IPS-NIHi11 (cell line): ENCODE measurements around the gene HDAC7.
A peak's percentile ranks its signal among the peaks of the same experiment; 100 is the strongest.

Experiments
- DNase-seq: peaks from one replicate; pipeline ENCODE4 v3.0.0; 2012; ENCODE audit warnings: mixed read lengths, low spot score

Gene HDAC7

GRCh38 chr12:47758834-47759690 lies 60.6 kb downstream of the HDAC7 start, which contains the start of gene RAPGEF3:
RAPGEF3 (minus strand) TSS chr12:47758880; CDS start chr12:47758556, 324 bp downstream.
- DNase-seq: peak; percentile 92

DNA sequence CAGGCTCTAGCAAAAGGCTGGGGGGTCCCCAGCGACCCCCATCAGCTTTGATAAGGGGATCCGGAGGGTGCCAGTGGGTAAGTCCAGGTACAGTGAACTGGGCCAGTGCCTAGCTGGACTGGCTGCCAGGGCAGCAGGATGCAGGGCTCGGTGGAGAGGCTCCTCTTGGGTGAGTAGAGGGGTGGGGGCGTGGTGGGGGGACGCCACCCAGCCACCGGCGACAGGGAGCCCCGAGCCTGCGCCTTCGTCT lies 61.2 kb downstream of the HDAC7 start:
- DNase-seq: no peak

DNA sequence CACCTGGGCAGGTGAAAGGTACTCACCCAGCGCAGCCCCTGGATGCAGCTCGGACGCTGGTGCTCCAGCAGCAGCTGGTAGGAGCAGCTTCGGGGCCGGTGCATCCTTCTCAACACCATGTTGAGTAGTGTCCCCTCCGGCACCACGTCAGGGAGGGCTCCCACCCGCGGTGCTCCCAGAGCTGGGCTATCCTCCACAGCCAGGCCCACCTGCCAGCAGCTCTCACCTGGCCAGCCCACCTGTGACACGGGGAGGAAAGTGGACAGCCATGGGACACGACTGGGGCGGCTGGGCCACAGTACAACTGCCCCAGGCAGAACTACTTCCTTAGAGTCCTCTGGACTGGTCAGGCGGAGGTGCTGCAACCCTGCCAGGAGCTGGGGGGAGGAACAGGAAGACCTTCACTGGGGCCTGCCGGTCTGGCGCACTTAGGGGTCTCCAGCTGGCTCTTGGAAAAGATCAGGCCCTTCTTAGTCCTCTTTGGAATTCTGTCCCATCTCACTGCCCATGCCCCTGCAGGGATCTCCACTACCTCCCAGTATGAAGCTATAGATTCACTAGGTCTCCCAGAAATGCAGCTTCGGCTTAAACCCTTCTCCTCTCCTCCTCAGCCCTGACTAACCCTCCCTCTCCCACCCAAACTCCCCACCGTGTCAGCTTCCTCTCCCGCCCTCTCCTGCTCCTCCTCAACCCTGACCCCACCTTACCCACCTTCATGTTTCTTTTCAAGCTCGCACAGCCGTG lies 61.7 kb downstream of the HDAC7 start:
- DNase-seq: peak; percentile 52

DNA sequence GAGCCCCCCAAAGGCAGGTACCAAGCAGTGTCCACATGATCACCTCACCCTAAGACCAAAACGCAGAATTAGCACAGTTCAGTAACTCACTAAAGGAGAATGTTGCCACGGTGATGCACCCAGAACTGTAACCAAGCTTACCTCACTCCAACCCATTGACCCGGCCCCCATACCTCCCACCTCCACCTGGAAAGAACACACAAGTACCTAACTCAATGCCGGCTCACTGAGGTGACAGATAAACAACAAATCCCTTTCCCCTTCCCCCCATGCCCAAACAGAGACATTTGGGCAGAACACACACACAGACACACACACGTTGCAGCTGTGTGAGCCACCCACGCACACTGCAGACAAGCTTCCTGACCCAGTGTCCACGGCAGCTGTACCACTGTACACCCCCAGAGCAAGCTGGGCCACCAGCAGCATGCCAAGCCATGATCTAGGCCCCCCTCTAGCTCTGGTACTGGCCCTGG lies 62.3 kb downstream of the HDAC7 start:
- no peak for DNase-seq

GRCh38 chr12:47755655-47756562 lies 63.8 kb downstream of the HDAC7 start:
- DNase-seq: no peak

GRCh38 chr12:47754881-47755280 lies 64.8 kb downstream of the HDAC7 start:
- no peak for DNase-seq

- no peak for DNase-seq
Observed at GRCh38 chr12:47754126-47754525, 65.6 kb downstream of the HDAC7 start.

DNA sequence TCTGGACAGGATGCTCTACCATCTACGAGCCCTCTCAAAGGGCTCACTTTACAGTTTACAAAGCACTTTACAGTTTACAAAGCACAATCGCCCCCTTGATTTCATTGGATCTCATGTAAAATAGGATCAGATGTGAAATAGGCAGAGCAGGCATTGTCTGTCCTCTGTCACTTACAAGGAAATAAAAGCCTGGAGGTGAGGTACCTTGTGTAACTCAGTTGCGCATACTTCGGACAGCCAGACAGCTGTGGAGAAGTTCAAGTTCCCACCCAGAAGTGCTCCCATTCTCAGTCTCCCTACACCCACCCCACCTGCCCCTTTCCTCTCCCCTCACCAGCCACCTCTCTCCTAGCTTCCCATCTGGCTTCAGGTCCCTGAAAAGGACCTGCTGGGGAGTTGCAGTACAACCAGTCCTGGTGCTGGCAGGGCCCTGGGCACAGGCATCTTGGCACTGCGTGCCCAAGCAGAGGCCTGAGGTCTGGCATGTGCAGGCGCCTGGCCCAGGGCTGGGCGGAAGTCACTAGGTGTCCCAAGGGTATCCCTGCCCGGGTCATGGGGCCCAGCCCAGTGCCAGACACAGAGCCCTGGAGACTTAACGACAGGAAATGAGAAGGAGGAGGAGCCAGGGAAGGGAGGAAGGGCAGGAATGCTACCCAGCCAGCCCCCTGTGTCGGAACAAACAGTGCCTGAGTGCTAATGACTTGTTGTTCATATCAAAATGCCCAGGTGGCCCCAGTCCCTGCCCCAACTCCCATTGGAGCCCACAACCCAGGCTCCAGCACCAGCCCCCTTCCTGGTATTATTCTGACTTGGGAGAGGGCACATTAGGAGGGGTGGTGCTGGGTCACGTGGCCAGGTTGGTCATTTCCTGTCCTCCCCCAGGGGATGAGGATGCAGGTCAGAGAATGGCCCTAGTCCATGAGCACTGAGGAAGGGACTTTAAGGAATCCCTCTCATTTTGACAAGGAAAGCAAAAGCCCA lies 66.4 kb downstream of the HDAC7 start:
- DNase-seq: peak; percentile 75

GRCh38 chr12:47752552-47752951 lies 67.2 kb downstream of the HDAC7 start:
- no peak for DNase-seq

GRCh38 chr12:47752121-47752520 lies 67.6 kb downstream of the HDAC7 start:
- no peak for DNase-seq

DNA sequence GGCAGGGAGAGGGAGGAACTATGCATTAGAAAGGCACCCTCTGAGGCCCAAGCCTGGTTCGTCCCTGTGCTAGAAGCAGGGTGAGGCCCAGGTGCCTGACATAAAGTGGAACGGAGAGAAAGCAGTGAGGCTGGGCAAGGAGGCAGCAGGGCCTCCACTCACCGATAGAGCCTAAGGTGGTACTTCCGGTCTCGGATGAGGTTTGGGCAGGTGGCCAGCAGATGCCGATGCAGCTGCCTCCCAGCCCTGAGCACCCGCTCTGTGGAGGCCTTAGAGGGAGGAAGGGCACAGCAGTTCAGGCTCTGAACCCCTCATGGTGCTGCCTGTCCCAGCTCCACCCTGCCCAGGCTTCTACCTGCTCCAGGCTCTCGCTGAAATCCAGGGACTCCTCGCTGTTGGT lies 68.1 kb downstream of the HDAC7 start:
- no peak for DNase-seq

DNA sequence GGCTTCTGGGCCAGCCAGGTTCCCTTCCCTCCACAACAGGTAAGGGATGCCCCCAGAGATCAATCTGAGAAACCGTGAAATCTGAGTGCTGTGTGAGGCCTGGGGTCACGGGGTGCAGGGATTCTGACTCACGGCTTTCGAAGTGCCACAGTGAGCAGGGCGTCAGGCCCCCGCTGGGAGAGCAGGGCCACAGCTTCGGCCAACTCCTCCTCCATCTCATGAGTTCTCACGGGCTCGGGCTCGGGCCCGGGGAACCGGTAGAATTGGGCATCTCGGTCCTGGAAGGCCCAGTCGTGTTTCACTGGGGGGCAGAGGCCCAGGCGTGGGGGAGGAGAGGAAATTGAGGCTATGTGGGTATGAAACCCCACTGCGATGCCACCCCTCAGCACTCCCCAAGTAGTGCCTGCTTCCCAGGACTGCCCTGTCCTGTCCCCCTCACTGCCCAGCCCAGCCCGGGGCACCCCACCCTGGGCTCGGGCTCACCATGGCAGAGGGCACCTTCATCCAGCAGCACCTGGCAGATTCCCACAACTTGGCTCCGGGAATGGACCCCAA lies 68.7 kb downstream of the HDAC7 start:
- no peak for DNase-seq

GRCh38 chr12:47750229-47750798 lies 69.4 kb downstream of the HDAC7 start:
- DNase-seq: no peak

GRCh38 chr12:47748899-47749298 lies 70.8 kb downstream of the HDAC7 start:
- no peak for DNase-seq

DNA sequence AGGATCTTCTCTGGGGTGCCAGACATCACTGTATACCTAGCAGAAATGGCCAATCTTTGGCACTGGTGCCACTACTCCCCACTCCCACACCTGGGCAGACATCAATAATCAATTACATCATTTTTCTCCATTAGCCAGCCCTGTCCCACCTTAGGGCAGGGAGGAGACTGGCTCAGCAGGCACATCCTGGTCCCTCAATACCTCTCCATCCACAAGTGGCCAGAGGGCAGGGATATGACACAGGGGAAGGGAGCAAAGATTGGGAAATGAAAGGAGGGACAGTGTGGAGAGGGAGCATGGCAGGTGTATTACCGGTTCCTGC lies 71.2 kb downstream of the HDAC7 start:
- DNase-seq: no peak

GRCh38 chr12:47747596-47748506 lies 71.9 kb downstream of the HDAC7 start:
- no peak for DNase-seq

- no peak for DNase-seq
Observed at GRCh38 chr12:47747126-47747525, 72.6 kb downstream of the HDAC7 start.

DNA sequence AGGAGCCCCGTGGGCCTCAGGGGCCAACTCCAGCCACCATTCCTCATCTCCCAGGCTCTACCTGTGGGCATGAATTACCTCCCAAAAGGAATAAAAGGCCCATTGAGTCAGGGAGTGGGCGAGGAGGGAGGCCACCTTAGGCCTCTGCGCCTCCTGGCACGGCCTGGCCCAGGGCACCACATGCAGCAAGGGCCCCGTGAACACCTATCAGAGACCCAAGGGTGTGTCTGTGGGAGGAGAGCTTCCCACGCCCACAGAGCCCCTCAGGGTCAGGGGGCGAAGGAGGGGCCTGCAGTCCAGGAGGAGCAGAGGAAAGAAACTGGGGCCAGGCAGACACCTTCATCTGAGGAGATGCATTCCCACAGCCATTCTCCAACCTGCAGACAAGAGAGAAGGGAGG lies 73.2 kb downstream of the HDAC7 start:
- DNase-seq: no peak

GRCh38 chr12:47746073-47746472 lies 73.6 kb downstream of the HDAC7 start:
- no peak for DNase-seq
